ENCODE results near the gene TMED8.

TMED8 gene

DNA sequence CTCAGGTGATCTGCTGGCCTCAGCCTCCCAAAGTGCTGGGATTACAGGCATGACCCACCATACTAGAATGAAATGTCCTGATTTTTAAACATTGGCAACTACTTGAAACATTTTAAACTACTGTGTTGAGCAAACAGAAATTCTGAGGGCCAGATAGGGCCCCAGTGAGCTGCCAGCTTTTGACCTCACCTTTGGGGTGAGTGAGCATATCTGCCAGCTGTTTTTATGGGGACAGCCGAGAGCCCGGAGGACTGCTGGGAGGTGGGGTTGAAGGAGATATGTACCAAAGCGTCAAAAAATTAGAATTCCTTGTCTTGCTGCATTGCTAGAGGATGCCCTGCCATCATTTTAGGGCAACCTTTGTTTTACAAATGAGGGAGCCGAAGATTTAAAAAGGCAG lies 53.3 kb downstream of the TMED8 start:
- in situ Hi-C loops (cut with MboI; ENCODE audit: low sequenced_read_pairs): loop anchor here (25.0 kb wide), 1 partner anchor 461 kb away; no protein-coding TSS in a partner anchor

GRCh38 chr14:77322951-77323350 lies 53.9 kb downstream of the TMED8 start:
- in situ Hi-C loops (cut with MboI; ENCODE audit: low sequenced_read_pairs): loop anchor here (25.0 kb wide), 1 partner anchor 461 kb away; no protein-coding TSS in a partner anchor

GRCh38 chr14:77322250-77322902 lies 54.5 kb downstream of the TMED8 start:
- in situ Hi-C loops (cut with MboI; ENCODE audit: low sequenced_read_pairs): loop anchor here (25.0 kb wide), 1 partner anchor 460 kb away; no protein-coding TSS in a partner anchor

- in situ Hi-C loops (cut with MboI; ENCODE audit: low sequenced_read_pairs): loop anchor here (25.0 kb wide), 1 partner anchor 458 kb away; no protein-coding TSS in a partner anchor
These were observed 56.5 kb downstream of the TMED8 start, which contains the start of gene POMT2 for GRCh38 chr14:77320238-77320935. Gene POMT2, minus strand, starts transcription at chr14:77320883. Its CDS starts 202 bp downstream, at chr14:77320681.

DNA sequence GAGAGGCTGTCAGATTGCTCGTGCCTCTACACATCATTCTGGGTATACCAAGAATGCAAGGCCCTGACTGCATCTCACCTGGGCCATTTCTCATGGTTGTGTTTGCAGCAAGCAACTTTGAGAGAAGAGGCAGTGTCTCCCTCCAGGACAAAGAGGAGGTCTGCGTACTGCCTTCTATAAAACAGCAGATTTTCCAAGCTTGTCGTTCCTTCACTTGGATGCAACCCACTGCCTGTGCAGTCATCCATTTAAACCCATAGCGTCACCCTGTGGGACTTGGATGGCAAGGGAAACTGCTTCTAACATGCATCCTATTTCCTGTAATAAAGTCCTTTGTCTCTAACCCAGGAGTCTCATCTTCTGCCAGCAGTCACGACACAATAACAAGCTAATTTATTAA lies 57.5 kb downstream of the TMED8 start:
- in situ Hi-C loops (cut with MboI; ENCODE audit: low sequenced_read_pairs): loop anchor here (25.0 kb wide), 1 partner anchor 457 kb away; no protein-coding TSS in a partner anchor

- in situ Hi-C loops (cut with MboI; ENCODE audit: low sequenced_read_pairs): loop anchor here (25.0 kb wide), 1 partner anchor 456 kb away; no protein-coding TSS in a partner anchor
These were observed 58.1 kb downstream of the TMED8 start for GRCh38 chr14:77318756-77319155.

DNA sequence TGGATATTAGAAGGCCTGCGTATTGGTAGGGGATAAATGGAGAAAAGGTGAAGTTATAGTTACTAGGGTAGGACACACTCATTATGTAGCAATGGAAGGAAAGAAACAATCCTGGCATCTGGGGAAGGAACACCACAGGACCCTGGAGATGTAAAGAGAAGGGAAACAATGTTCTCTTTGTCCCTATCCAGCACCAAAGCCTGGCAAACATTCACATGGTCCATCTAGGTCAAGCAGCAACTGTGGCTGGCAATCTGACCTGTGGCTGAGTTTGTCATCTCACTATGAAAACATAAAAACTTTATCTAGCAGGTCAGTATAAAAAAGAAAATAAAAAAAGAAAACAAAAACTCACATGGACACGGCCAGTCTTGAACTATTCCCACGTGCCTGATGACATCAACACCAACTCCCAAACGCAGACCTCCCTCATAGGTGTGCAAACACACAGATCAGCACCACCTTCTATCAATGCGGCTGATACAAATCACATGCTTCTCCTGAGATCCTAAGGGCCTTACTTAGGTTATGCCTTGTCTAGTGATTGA lies 58.8 kb downstream of the TMED8 start:
- in situ Hi-C loops (cut with MboI; ENCODE audit: low sequenced_read_pairs): loop anchor here (25.0 kb wide), 1 partner anchor 456 kb away; no protein-coding TSS in a partner anchor

DNA sequence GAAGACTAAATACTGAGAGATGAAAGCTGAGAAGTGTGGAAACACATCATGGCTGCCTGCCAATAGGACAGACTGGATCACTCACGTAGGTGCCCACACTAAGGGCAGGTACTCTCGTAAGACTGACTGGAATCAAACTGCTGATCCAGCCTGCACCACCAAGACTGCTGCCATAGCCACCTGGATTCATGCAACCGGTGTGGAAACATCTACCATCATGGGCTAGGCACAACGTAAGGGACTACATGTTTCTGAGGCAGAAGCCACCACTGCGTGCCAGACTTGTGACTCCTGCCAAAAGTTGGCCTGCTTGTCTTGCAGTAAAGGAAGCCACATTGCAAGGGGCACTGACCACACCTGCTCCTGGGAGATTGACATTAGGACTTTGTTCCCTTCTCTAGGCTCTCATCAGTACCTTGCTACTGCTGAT lies 60.0 kb downstream of the TMED8 start:
- in situ Hi-C loops (cut with MboI; ENCODE audit: low sequenced_read_pairs): loop anchor here (25.0 kb wide), 1 partner anchor 455 kb away; no protein-coding TSS in a partner anchor

GRCh38 chr14:77316195-77316505 lies 60.7 kb downstream of the TMED8 start:
- in situ Hi-C loops (cut with MboI; ENCODE audit: low sequenced_read_pairs): loop anchor here (25.0 kb wide), 1 partner anchor 454 kb away; no protein-coding TSS in a partner anchor

- in situ Hi-C loops (cut with MboI; ENCODE audit: low sequenced_read_pairs): loop anchor here (25.0 kb wide), 1 partner anchor 452 kb away; no protein-coding TSS in a partner anchor
These were observed 62.1 kb downstream of the TMED8 start for GRCh38 chr14:77314539-77315457.

GRCh38 chr14:77314043-77314442 lies 62.9 kb downstream of the TMED8 start:
- in situ Hi-C loops (cut with MboI; ENCODE audit: low sequenced_read_pairs): loop anchor here (25.0 kb wide), 1 partner anchor 452 kb away; no protein-coding TSS in a partner anchor

- in situ Hi-C loops (cut with MboI; ENCODE audit: low sequenced_read_pairs): loop anchor here (25.0 kb wide), 1 partner anchor 451 kb away; no protein-coding TSS in a partner anchor
These were observed 63.5 kb downstream of the TMED8 start for GRCh38 chr14:77313371-77313770.

GRCh38 chr14:77311217-77311616 lies 65.7 kb downstream of the TMED8 start:
- in situ Hi-C loops (cut with MboI; ENCODE audit: low sequenced_read_pairs): loop anchor here (25.0 kb wide), 1 partner anchor 449 kb away; no protein-coding TSS in a partner anchor

GRCh38 chr14:77310026-77310425 lies 66.9 kb downstream of the TMED8 start:
- in situ Hi-C loops (cut with MboI; ENCODE audit: low sequenced_read_pairs): loop anchor here (25.0 kb wide), 1 partner anchor 448 kb away; no protein-coding TSS in a partner anchor

DNA sequence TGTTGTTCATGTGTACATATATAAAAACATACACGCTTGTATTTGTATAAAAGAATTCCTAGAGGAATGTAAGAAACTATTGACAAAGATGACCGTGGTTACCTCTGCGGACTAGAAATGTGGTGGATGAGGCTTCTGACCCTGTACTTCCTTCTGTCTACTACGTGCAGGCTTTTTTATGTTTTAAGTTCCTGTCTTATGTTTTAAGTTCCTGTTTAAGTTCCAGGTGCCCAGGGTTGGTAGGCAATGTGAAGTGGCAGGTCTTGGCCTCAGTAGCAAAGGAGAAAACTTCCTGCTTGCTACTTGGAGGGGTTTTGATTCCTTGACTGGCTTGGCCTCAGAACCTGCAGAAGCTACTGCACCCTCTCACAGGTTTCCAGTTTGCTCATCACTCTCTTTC lies 67.8 kb downstream of the TMED8 start:
- in situ Hi-C loops (cut with MboI; ENCODE audit: low sequenced_read_pairs): loop anchor here (25.0 kb wide), 1 partner anchor 447 kb away; no protein-coding TSS in a partner anchor

- in situ Hi-C loops (cut with MboI; ENCODE audit: low sequenced_read_pairs): loop anchor here (25.0 kb wide), 1 partner anchor 445 kb away; no protein-coding TSS in a partner anchor
These were observed 69.9 kb downstream of the TMED8 start for GRCh38 chr14:77306851-77307496.

DNA sequence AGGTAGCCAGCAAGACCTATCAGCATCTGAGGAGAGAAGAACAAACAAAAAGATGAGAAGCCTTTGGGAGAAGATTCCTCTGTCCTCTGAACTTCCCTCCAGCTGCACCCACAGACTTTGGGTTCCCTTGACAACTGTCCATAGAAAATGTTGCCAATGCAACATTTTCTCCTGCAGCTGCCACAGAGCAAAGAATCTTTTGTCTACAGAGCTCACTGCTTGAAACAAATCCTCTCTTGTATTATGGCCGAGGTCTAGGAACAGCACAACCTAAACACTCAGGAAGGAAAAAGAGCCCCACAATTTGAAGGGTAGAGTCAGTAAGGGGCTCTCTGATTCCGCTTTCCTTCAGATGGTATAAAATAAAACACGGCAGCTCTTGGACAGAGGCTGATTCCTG lies 70.5 kb downstream of the TMED8 start:
- in situ Hi-C loops (cut with MboI; ENCODE audit: low sequenced_read_pairs): loop anchor here (25.0 kb wide), 1 partner anchor 444 kb away; no protein-coding TSS in a partner anchor

DNA sequence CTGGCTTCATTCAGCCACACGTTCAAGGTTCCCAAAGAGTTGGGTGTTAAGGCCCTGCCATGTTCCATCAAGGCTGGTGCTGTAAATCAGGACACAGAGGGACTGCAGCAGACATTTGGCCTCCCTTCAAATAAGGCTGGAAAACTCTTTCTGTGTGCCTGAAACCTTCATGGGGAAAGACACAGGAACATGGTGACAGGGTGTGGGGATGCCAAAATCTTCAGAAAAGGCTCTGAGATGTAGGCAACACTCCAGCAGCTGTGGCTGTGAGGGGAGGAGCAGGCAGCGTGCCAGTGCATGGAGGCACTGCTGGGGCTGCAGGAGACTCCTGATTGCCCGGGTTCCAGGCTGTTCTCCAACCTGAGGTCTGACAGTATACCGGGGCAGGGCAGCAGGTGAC lies 71.2 kb downstream of the TMED8 start:
- in situ Hi-C loops (cut with MboI; ENCODE audit: low sequenced_read_pairs): loop anchor here (25.0 kb wide), 1 partner anchor 443 kb away; no protein-coding TSS in a partner anchor
